HG03064 (cell line): Measurements from ENCODE around the gene KLHL29.

Experiments used
- ATAC-seq: cut with Tn5 transposase; IDR thresholded peaks from one replicate; pipeline ENCODE4 v1.9.1; 2021; ENCODE audit warnings: low read depth; ENCODE audit not compliant: unreplicated experiment

KLHL29 gene

DNA sequence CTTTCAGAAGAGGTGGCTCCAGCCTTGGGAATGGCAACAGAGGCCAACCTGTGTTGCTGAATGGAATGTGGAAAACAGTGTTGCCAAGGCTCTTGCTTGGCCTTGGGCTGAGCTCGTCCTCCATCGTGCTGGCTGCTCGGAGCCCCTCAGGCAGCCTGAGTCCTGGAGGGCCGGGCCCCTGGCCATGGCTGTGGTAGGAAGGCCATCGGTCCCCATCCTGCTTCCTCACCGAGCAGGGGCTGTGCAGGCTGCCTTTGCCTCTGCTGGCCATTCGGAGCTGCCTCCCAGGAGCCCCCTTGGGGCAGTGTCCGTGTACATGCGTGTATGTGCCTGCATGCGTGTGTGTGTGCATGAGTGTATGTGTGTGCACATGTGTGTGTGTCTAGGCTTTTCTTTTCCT lies 178.2 kb downstream of the KLHL29 start:
- no peak for ATAC-seq

DNA sequence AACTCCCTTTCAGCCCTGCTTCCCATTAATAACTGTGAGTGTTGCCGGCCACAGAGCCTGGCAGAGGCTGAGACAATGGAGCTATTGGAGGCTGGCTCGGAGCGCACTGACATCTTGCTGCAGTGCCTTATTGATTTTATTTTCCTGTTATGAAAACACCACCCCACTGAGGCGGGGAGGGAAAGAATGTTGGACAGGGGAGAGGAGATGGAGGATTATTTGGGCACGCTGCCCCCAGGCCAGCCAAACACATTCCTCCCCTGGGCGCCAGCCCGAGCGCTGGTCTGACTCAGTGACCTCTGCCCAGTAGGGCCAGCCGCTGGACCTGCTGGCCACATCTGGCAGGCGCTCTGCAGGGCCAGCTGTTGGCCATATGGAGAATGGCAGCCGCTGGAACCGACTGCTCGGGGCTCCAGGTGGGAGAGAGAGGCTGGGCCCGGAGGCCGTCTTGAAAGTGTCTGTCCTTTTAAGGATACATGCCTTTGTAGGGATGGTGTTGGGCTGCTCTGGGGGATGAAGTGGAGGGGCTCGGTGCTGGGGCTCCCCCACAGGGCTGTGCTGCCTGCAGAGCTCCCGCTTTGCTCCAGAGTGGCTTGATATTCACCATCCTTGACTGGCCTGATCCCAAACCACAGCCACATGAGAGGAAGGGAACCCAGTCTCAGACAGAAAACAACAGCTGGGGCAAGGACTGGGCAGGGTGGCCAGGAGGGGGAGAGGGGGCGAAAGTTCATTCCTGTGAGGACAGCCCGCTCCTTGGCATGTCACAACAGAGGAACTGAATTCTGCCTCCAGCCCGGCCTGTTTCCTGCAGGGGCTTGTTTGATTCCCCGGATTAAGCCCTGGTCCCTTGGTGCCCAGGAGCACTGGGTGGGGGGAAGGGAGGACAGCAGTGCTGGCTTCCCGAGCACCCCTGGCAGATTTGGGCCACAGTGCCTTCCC lies 179.0 kb downstream of the KLHL29 start:
- ATAC-seq: no peak

DNA sequence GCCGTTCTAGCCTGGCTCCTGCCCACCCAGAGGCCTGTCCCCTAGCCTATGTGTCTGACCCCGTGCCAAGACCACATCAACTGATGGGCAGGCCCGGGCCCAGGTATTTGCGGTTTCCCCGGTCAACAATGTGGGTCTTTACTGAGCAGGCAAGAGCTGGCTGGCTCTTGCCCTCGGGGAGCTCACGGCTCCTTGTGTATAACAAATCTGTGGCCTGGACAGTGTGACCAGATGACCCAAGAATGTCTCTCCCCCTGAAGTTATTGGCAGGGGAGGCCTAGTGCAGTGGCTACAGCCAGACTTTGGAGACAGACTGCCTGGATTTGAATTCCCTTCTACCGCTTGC lies 179.6 kb downstream of the KLHL29 start:
- ATAC-seq: no peak

DNA sequence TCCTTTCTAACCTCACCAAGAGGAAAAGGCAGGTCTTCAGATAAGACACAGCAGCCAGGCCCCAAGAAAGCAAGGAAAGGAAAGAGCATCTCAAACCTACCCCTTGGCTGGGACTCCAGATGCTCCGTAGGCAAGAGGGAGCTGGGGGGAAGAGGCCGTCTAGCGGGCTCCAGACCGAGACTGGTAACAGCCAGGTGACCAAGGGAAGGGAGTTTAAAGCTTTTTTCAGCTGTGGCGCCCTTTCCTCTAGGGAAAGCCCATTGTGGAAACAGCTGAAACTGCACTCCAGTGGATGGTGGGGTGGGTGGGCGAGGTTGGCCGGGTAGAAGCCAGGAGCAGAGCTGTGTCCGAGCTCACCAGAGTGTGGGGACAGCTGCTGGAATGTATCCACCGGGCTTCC lies 180.4 kb downstream of the KLHL29 start:
- no peak for ATAC-seq

DNA sequence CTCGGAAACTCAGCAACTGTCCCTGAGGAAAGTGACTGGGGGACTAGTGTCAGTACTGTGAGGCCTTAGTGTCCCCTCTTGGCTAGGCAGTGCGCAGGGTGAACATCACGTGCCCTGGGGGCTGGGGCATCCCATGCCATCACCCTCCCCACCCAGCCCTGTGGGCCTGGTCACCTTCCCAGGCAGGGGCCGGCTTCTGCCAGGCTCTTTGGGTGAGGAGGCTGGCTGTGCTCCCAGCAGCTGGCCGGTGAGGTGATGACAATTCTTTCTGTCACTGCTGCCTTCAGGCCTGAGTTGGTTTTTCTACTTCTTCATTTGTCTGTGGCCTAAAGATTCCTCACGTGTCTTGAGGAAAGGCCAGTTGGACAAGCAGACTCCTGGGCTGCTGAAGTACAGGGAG lies 180.8 kb downstream of the KLHL29 start:
- no peak for ATAC-seq

DNA sequence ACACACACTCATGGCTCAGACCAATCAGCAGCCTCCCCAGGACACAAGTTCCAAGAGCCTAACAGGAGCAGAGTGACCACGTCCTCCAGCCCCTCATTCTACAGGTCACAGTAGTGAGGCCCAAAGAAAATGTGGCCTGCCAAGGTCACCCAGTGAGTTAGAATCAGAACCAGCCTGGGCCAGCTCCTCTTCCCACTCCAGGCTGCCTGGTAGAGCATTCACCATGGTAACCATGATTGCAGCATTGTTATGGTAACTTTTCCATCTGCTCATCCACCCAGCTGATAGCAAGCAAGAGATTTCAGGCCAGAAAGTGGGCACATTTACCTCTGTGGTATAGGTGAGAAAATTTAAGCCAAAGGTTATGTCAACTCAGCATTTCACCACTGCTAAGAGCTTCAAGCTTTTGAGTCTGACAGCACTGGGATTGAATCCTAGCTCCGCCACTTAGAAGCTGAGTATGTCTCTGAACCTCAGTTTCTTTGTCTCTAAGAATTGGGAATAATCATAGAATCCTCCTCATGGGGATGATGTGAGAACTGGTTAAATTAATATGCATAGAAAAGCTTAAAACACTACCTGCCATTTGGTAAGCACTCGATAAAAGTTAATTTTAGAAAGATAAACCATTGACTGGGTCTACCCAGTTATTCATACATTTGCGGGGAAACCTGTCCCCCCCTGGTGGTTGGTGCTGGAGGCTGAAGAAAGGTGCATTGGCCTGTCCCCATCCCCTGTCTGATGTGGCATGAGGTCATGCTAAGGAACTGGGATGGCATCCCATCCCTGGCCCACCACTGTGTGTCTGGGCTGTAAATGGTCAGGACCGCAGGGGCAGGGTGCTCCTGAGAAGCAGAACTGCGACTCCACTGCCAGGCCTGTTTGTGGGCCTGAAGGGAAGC lies 181.5 kb downstream of the KLHL29 start:
- no peak for ATAC-seq

DNA sequence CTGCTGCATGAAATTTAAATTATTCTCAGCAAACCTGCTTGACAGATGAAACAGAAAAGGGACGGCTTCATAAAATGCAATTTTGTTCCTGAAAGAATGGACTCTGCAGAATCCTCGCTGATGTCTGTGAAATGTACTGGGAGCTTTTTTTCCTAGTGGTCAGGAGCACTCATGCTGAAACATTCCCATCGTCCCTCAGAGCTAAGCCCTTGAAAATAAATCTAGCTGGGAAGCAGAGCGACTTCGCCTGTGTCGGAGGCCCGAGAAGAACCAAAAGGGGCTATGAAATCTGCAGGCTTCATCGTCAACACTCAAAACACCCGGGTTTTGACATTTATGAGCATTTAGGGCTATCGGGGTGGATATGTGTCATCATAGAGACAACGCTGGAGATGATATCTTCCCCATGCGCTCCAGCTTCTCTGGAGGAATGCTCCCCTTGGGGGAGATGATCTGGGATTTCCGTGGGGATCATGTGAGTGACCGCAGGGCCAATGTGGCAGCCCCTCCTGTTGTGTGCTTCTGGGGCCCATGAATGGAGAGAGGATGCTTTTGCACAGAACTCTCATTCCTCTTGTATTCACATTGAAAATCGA lies 182.3 kb downstream of the KLHL29 start:
- no peak for ATAC-seq

DNA sequence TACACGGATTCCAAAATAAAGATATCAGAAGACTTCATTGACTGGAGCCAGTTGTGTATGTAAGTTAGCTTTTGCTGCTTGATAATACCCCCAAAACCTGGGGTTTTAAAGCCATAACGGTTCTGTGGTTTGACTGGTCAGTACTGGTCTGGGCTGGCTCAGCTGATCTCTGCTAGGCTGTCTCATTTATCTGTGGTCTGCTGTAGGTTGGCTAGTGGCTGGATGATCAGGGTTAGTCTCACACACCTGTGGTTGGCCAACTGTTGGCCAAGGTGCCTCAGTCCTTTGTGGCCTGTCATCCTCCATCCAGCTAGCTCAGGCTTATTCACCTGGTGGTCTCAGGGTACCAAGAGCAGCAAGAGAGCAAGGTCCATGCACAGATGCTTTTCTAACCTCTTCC lies 183.2 kb downstream of the KLHL29 start:
- ATAC-seq: no peak

DNA sequence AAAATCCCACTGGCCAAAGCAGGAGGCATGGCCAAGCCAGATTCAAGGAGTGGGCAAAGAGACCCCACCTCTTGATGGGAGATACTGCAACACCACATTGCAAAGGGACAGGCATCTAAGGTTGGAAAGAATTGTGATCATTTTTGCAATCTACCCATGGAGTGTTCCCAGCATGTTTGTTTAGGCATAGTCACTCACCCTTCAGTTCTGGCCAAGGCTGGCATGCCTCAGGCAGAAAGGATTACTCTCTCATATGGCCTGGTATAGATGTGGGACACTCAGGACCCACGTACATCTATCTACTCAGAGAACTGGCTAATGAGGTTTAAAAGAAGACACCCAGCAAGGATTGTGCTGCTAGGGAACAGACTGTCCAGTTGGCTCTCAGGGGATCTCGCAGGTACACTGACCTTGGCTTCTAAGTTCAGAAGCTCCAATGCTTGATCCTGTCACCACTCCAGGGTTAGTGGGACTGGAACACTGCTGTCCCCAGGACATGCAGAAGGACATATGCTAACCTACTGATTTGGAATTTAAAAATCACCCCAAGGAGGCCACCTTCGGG lies 183.7 kb downstream of the KLHL29 start:
- no peak for ATAC-seq

DNA sequence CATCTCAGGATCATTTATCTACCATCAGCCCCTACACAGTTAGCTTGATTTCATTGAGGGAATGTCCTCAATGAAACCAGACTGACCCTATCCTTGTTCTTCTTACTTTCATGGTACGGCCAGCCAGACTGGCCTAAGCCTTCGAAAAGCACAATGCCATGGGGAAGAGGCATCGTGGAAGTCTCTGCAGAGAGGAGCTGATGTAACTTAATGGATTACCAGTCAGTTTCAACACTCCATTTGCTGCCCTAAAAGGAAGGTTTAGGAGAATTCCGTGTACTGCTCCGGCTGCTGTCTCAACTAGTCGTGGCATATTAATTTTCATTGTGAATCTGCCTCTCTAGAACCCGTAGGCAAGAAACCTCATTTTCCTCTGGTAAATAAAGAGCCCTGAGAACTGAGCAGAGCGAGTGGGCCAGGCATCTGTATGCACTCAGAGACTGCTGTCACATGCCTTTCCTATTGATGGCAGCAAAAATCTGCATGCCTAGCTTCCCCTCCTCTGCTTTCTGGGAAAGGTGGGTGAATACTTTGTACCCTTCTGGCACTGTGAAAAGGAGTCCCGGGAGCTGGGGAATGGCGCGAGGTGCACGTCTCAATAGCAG lies 184.9 kb downstream of the KLHL29 start:
- no peak for ATAC-seq

DNA sequence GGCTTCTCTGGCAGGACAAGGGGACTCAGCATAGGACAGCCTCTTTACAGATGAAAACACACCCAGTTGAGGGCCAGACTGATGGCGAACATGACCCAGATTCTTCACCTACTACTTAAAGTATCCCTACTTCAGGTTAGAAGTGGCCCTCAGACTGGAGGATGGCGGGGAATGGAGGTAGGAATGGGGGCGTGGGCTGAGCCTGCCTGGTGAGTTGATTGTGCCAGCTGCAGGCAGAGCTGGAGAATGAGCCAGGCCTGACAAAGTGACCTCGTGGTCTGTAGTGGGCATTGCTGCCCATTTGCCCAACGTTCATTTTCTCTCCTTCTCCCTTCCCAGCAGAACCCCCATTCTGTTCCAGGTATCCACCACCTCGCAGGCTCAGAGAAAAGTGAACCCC lies 186.1 kb downstream of the KLHL29 start:
- no peak for ATAC-seq

DNA sequence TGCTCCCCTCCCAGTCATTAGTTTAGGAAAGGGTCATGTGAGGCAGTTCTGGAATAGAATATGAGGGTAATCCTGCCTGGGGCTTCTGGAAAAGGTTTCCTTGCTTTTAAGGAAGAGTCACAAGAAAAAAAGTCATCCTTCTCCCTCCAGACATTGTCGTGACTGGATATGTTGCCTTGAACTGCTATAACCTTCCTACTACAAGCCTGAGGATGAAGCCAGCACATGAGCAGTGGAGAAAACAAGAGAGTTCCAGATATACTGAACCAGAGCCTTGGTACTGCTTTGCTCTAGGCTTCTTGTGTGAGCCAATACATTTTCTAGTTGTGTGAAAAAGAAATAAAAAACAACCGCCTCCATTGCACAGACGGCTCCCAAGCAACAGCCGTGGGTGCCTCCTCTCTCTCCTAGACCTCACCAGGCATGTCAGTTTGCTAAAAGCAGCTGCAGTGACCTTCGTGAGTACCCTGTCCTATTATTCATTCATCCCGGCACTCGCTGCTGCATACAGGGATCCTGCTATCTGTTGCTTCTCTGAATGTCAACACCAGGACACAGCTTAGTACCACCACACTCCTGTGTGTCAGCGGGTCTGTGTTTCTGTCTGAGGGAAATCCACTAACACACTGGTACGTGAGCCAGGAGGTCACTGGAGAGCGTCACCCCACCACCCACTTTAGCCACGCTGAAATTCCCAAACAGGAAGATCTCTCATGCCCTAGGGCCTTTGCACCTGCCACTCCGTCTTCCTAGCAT lies 186.7 kb downstream of the KLHL29 start:
- ATAC-seq: no peak

DNA sequence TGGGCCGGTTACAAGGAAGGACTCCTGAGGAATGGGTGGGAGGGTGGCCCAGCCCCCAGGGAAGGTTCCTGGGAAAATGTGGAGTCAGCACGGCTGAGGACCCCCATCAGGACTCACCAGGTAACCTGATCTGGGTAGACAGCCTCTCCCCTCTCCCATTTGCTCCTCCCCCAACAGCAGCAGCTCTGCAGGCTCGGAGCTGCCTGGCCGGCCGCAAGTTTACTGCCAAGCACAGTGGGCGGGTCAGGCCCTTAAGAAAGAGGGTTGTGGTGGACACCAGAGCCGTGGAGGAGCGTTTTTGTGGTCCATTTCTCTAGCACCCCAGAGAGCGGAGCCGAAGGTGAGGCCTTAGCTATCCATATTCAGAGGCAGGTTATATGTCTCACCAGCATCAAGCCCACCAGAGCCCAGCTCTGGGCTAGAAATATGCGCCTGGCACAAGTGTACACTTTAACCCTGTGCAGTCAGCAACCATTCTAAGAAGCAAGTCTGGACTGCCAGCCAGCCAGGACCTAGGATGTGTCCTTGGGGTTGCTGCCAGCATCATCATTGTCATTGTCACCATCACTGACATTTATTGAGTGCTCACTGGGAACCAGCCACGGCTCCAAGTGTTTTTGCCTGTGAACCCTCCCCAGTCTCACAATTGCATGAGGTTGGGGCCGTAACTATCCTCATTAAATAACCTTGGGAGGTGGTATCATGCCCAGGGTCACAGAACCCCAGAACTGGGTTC lies 190.1 kb downstream of the KLHL29 start:
- no peak for ATAC-seq

DNA sequence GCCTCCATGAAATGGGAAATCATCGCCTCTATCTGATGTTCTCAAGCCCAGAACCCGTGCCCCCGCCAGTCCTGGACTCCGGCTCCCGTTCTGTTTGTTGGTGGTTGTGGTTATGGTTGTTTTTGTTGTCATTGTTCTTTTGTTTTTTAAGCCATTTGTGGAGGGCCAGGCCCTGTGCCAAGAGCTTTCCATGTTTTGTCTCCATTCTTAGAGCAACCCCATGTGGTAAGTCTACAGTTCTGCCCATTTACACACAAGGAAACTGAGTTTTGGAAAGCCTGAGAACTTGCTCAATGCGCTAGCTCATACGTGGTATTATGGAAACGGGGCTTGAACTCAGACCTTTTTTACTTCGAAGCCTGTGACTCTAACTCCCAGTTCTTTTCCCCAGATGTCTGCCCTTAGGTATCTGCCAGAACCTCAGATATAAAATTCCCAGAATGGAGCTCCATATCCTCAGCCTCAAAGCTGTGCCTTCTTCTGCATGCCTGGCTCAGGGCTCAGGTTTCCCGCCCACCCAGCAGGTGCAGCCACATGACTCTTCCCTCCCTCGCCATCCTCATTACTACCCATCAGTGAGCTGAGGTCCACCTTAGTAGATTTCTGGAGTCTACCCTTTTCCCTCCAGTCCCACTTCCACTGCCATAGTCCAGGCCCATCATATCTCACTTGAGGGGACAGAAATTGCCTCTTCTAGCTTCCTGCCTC lies 194.1 kb downstream of the KLHL29 start:
- no peak for ATAC-seq

DNA sequence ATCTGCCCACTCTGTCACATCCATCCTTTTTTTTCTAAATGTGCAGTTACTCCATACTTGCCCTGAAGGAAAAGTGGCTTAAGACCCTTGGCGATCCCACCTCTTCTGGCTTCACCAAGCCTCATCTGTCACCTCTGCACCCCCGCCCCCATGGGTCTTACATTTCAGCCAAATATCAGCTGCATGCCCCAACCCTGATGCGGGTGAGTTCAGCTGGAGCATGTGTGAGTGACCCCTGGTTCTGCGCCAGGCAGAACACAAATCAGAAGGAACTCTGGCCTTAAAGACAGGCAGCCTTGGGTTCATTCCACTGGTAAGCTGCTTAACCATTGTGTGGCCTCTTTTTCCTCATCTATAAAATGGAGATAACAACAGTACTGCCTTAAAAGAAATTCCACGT lies 194.7 kb downstream of the KLHL29 start:
- no peak for ATAC-seq

DNA sequence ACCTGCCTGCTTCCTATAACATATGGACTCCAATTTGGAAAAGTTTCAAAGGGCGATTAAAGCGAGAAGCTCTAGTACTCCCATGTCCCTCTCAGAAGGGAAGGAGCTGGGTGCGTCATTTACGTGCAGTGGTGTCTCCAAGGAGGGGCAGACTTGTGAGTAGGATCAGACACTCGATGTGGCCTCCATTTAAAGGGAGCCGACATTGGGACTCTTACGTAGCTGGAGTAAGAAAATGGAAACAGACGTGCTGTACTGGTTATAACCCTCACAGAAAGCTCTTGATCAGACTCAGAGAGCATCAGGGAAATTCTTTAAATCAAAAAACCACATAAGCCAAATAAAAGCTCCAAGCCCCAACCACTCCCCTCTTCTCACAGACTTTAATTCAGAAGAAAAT lies 198.5 kb downstream of the KLHL29 start:
- ATAC-seq: no peak

DNA sequence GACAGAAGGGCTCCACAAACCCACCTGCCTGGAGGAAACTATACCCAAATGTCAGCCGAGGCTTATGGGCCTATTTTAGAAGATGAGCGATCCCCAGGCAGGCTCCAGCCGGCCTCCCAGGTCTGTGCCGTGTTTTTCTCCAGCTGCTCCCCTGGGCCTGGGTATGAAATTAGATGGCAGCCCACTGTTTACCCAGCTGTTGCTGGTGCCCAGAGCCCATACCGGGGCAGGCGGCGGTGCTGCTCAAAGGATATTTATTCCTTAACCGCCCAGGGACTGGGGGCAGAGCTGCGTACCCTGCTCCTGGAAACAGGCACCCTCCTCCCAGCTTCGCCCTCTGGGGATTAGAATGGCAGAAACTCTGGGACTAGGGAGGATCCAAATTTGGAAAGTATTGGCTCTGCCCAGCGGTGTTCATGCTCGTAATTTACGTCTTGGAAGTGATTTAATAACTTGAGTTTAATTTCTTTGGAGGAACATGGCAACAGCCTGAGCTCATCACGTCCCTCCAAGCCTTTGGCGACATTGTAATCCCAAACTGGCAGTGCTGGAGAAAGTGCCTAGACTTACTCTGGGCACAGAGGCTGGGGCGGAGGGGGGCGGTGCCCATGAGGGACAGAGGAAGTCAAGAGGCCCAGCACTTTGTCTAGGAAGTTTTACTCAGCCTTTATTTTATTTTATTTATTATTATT lies 199.2 kb downstream of the KLHL29 start:
- ATAC-seq: no peak
